NCI-H510A (cell line): ENCODE measurements around the gene TEX29.

Experiments
- DNase-seq: peaks from one replicate; lab custom pipeline; 2025; lab: John Stamatoyannopoulos, UW

The TEX29 gene

DNA sequence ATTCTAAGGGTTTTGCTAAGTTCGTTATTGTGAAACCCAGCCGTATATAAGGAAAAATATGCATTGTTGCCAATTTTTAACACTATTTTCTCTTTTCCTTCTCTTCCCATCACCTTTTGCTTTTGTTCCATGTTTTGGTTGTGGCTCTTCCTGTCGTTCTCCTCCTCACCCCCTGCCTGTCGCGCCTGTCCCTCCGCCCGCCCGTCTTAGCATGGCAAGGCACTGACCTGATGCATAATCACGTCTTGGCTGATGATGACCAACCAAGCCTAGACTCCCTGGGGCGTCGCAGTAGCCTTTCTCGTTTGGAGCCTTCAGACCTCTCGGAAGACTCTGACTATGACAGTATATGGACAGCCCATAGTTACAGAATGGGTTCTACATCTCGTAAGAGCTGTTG lies 28.5 kb upstream of the TEX29 start:
- DNase-seq = no peak

DNA sequence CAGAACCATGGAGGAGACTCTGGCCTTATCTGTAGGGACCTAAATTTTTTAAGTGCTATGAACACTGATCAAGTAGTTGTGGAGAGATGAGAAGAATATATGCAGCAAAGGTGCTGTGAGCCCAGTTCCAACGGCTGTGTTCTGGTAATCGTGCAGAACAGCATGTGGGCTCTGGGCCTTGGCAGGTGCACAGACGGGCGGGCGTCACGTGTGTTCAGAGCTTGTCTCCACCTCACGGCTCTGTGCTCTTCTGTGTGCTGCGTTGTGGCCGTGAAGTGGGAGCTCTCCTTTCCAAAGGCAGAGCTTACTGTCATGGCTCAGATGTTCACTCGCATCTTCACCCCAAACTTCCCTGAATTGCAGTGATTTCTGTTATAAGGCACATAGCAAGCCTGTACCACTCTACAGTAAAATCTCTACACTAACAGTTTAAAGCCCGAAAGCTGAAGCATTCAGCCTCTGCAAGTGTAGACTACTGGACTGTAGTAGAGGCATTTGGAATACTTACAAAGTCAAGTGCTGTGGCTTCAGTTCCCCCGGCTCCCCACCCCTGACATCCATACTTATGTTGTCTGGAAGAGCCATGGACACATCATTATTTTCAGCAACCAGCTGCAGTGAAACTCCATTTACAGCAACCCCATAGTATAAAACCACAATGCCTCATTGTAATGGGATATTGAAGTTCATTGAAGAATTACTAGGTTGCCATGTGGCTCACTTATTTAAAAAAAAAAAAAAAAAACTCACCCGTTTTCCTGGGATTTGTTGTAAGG lies 27.5 kb upstream of the TEX29 start:
- no peak for DNase-seq

DNA sequence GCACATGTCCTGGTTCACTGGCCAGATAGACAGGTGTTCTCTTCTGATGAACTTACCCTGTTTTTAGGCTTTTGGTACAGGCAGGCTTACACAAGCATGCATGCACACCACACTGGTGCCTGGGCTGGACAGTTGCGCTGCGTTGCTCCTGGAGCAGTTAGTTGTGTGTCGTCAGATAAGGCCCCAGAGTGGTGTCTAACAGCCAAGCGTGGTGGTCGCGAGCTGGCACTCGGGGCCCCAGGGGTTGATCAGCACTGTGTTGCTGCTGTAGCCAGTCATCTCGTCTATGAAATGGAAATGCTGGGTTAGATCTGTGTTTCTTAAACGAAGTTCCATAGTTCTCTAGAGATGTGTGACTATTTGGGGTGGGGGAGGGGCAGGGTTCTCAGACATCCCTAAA lies 24.6 kb upstream of the TEX29 start:
- no peak for DNase-seq

DNA sequence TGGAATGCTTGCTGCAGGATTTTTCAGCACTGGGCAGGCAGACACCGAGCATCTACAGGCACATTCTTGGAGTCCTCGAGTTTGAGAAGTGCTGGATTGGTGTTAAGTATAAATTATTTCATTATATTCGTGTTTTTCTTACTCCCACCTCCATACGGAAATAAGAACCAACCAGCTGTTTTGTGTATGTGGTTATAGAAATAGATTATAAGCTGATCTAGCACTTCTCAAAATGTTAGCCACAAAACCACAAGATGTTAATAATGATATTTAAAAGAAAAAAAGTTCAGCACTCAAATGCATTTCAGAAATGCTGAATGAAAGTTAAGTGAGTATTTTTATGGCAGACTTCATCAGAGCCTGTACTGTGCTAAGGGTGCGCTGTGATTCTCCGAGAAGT lies 24.0 kb upstream of the TEX29 start:
- DNase-seq = no peak

DNA sequence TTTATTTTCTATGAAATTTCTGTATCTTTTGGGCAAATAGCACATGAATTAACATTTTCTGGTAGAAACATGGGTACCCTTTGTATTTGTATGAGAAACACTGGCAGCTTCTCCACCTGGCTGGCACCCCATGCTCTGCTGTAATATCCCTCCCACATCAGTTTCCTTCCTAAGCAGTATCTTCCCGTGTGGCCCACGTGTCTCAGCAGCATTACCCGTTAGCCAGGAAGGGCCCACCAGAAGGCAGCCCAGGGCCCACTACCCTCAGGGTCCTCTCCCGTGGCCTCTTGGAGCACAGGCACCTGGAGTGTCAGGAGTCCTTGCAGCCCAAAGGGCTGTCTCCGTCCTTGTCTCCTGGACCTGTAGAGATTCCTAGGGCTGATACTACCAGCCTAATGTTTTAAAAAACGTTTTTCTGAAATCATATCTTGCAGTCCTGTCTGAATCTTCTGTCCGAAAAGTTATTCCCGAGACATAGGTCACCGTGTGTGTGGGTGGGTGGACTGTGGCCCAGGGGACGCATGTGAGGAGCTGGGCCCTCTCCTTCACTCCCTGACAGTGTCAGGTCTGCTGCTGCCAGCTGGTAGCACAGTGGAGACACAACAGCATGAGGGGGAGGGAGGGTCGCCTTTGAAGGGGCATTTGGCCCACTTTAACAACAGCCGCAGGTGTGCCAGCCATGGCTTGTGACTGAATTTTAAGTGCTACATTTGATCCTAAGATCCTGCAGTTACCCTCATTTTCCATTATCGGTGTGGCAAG lies 22.0 kb upstream of the TEX29 start:
- no peak for DNase-seq

DNA sequence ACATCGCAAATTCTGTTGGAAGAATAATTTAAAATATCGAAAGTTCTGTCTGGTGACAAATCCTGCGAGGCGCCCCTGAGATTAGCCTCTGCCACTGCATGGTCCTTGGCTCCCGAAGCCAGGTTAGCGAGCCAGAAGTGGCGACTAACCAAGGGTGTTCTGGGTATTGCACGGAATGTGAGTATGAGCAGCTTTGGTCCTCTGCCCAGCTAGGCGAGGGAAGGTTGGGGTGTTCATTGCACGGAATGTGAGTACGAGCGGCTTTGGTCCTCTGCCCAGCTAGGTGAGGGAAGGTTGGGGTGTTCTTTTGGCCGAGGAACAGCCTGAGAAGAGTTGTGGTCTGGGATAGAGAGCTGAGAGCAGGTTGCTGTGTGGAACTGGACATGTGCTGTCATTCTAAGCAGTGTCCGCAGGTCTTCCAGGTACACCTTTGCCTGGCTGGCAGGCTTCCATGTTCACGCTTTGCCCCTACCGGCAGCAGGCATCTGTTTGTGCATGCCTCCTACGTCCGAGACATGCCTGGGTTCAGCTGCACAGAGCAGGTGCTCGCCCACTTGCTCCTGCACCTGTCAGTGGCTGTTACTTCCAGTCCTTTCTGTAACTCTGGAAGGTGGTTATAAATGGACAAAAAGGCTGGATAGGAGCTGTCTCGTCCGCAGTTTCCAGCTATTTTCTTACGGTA lies 18.3 kb upstream of the TEX29 start:
- DNase-seq = no peak

DNA sequence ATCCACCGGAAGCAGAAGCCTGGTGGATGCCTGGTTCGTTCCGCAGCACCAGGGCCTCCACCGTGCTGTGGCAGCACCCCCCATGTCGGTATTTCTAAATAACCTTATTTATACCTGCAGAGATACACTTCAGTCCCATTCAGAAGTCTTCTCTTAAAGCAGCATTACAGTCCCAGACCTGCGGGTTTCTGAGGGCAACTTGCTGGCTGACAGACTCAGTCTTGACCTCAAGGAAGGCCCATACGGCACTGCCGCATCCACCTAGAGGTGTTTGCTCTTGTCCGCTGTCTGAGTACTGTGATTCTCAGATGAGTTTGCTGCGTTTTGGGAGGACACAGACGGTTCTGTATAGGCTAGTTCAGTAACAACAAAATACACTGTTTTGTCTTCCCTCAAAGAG lies 16.9 kb upstream of the TEX29 start:
- no peak for DNase-seq

DNA sequence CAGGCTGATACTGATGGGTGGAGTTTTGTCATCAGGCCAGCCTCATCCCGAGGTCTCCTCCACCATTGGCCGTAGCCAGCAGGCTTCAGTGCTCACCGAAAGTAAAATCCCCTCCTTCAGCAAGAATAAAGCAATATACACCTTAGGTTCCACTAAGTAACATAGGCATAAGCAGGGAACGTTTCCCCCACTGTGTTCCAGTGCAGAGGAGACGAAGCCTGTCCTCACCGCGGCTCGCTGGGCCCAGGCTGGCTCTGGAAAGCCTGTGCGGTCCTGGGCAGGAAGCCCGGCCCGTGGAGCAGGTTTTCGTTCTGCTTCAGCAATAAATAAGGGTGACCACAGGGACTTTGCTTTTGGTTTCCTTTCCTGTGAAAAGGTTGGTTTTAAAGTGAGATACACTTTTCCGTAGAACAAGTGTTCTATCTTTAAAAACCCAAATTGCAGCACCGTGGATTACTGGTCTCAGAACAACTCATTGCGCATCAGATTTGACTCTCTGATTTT lies 16.3 kb upstream of the TEX29 start:
- DNase-seq = no peak

DNA sequence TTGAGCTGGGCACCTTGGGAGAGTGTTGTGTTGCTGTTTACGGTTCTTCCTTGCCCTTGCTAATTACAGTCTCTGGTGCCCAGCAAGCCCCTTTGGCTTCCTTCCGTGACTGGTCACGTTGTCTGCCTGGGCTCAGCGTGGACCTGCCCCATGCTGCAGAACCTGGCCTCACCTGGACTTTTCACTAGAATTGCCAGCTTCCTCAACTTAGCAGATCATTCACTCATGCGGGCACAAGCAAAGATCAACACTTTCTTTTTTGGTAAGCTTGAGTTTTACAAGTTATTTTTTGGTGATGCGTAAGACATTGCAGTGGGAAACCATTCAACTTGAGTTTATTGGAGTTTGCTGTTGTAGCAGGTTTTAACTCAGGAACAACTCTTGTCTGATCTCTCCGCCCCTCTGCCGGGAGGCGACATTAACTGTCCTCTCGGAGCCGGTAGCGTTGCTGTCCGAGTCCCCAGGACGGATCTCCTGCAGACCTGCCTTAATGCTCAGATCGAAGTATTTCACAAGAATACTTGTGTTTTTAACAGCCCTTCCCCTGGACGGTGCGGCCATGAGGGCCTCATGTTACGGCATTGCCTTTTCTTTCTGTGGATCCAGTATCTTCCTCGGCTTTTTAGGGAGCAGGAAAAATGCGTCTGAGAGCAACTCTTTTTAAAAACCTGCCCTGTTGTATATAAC lies 15.7 kb upstream of the TEX29 start:
- DNase-seq = no peak

DNA sequence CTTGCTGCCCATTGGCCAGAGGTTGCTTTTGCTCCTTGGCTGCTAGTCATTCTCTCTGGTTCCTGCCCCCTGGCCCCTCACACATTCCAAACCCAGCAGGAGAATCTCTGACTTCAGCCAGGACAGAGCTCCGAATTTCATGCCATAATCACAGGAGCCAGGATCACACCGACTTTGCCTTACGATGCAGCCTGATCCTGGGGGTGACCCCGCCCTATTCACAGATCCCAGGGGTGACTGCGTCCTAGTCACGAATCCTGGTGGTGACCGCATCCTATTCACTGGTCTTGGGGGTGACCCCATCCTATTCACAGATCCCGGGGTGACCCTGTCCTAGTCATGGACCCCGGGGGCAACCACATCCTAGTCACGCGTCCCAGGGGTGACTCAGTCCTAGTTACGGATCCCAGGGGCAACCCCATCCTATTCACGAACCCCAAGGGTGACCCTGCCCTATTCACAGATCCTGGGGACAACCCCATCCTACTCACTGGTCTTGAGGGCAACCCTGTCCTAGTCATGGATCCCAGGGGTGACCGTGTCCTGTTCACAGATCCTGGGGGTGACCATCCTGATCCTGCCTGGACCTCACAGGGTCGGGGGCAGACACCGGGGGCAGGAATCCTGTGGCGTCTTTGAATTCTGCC lies 7.4 kb upstream of the TEX29 start:
- DNase-seq = no peak

DNA sequence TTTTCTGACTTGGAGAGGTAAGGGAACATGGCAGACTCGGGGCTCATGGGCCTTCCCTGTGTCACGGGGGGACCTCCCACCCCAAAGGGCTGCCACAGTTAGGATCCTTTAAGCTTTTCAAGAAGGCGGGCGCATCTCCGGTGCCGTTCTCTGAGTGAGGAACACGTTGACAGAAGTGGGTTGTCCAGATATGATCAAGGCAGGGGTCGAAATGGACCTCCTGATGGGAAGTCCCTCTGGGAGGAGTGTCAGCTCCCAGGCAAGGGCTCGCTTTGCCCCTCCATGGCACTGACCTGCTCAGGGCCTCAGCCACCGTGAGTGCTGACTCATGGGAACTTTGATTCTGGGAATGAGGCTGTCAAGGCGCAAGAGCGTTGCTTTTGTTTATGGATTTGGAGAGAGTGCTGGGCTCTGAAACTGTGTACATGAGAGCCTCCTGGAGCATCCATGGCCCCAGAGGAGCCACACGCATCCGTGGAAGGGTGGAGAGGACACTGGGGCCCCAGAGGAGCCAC lies 6.5 kb upstream of the TEX29 start:
- no peak for DNase-seq

DNA sequence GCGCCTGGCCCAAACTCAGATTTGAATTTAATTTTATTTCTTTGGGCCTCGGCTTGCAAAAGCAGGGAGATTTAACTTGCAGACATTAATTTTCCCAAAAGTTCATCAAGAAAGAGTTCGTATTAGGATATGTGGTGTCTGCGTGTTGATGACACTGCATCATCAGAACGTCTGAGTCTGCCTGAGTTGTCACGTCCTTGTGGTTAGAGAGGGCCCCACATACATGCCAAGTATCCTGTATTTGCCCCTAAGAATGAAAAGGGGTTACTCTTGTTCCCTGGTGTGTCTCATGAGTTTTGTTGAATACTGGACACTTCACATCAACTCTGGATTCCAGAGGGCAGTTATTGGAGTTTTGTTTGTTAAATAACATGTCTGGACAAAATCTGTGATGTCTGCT lies 5.6 kb upstream of the TEX29 start:
- no peak for DNase-seq

DNA sequence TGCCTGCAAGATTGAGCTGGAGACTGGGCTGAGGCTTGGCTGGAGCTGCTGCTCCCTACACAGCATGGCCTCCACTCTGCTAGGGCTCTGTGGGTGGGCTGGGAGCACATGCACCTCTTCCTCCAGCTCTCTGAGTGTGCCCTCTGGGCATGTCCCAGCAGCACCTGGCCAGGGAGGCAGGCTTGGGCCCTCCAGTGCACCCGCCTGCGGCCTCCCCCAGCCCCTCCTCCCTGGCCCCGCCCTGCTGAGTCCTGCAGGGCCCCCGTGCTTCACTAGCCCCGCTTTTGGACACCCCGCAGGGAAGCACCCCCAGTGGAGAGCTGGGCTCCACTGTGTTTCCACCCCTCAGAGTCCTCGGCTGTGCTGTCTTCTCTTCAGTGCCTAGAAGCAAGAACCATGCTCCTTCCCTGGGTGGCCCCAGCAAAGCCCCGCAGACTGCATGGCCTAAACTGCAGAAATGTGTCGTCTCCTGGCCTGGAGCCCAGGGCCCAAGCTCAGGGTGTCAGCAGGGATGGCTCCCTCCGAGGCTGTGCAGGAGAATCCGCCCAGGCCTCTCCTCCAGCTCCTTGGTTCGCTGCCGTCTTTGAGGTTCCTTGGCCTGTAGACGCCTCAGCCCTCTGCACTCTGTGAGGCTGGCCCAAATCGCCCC lies 5.0 kb upstream of the TEX29 start:
- no peak for DNase-seq

DNA sequence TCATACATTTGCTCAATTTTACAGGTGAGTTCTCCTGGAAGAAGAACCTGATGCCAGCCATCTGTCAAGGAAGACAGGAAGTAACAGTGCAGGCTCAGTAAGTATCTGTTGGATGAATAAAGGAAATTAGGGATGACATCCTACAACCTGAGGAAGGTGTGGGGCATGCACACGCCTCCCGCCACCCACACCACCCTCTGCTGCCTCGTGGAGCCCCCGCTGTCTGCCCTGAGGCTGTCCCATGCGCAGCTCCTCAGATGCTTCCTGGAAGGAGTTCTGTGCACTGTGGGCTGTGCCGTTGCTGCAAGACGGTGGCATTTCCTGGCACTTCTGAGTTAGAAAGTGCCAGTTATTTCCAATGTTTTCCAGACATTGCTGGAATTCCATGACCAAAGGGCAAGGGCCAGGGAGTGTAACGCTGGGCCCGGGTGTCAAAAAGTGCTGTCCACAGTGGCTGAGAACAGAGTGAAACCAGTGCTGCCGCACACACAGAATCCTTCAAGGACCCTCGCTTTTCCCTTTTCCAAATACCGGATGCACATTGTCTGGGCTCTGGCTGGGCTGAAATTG lies 4.2 kb upstream of the TEX29 start:
- DNase-seq = no peak

DNA sequence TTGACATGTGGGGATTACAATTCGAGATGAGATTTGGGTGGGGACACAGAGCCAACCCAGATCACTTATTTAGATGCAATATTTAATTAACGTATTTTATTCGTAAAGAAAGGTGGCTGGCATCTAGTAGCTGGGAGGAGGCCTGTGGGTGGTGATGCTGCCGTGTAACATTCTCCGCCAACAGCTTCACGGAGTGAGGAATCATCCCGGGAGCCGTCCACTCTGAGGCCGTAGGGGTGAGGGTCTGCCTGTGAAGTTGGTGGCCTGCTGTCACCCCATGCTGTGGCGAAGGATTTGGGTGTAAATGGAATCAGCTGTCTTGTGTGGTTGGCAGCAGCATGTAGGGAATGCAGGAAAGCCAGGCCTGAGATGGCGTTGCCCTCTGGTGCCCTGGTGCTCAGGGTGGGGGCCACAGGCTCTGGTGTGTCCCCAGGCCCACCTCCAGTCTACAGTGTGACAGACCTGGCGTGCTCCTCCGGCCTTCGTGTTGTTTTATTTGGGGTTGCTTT lies 3.3 kb upstream of the TEX29 start:
- no peak for DNase-seq

DNA sequence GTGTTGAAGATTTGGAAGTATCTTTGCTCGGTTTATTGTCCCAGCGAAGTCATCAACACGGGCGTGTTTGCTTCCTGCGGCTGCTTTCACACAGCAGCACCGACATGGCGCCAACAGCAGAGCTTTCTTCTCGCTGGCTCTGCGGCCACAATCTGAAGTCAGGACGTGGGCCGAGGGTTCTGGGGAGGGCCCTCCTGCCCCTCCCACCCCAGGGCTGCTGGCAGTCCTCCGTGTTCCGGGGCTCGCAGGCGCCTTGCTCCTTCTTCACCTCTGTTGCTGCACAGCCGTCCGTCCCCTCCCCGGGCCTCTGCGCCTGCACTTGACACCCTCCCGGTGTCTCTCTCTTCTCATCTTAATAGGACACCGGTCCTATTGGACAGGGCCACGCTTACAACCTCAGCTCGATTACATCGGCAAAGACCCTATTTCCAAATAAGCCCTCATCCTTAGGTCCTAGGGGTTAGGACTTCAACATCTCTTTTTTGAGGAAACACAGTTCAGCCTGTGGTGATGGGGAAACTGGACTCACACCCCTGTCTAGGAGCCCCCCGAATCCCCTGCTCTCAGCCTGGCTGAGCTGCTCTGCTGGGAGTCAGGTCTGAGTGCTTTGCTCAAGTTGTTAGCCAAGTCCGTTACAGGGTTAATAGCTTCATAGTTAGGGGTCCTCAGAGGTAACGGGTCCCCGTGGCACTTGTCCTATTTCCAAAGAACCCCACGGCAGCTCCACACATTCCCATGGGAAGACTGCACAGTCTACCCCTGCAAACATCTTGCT lies 2.7 kb upstream of the TEX29 start:
- no peak for DNase-seq

DNA sequence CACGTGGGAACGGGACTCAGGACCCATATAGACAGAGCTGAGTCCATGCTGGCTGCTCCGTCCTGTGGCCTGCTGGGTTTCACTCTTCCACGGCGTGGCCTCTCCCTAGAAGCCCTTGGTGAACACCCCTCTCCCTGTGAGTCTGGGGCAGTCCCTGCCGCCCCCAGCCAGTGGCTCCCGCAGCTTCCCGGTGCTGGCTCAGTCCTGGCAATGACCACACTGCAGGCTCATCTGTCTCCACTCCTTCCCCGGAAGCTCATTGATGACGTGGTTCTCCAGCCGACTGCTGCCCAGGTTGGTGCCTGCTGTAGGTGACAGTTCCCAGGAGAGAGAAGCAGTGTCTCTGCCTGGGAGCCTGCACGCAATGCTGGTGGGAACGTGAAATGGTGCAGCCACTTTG lies 2.1 kb upstream of the TEX29 start:
- DNase-seq = no peak

DNA sequence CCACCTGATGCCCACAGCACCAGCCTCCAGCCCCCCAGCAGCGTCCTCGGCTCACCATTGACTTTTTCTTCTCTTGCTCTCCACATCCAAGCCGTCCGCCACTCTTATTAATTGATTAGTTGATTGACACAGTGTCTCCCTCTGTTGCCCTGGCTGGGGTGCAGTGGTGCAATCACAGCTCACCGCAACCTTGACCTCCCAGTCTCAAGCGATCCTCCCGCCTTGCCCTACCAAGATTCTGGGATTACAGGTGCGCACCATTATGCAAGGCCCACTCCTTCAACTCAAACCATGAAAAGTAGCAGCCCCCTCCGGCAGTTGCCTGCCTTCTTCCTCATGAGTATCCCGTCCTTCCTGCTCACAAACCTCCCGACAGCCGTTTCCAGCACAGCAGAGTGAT lies 921 bp upstream of the TEX29 start:
- DNase-seq = no peak

DNA sequence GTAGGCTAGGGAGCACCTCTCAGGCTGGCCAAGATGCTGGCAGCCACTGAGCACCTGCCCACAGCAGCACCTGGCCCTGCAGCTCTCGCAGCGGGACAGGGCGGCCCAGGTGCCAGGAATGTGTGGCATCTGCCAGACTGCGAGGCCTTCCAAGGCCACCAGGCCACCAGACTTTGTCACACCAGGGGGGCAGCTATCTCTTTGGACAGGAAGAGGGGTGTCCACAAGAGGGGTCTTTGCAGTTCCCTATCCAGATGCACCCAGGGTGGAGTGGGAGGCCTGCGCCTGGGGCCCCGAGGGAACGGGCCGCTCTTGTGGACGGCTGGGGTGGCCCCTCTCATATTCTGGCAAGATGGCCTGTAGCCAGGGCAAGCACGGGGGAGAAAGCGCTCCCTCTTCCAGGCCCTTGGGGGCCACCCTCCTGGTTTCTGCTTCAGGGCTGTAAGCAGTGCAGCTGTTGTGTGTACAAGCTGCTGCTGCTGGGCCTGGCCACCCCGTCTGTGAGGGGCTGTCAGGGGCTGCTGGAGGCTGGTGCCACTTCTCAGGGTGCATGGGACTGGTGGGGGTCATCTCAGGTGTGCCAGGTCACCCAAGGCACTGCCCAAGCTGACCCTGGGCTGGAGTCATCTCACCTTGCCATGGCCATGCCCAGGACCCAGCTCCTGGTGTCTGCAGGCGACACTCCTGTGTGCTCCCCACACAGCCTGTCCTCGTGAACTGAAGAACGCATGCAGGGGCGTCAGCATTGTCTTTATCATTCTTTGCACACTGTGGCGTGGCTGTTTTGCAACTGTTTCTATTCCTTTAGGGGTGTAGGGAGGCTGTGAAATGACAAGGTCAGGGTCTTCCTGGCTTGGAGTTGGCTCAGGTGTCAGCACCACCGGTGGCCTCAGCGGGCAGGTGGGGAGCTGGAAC lies 1.8 kb downstream of the TEX29 start:
- DNase-seq = no peak
